ENCODE data around the gene ZMYM5. TPM values are rescaled to one million over a fixed set of nuclear protein-coding genes. Genes with fewer than 3 reads are reported as not detected.
"Not testable (repeated sequence)": the region's sequence is repeated elsewhere in the genome, so short reads cannot be mapped to it uniquely, and the experiment has no call there.

The ZMYM5 gene
- total and polyA plus RNA-seq, 5 donors: 6.7 to 12.7 (median 8.1) TPM

DNA sequence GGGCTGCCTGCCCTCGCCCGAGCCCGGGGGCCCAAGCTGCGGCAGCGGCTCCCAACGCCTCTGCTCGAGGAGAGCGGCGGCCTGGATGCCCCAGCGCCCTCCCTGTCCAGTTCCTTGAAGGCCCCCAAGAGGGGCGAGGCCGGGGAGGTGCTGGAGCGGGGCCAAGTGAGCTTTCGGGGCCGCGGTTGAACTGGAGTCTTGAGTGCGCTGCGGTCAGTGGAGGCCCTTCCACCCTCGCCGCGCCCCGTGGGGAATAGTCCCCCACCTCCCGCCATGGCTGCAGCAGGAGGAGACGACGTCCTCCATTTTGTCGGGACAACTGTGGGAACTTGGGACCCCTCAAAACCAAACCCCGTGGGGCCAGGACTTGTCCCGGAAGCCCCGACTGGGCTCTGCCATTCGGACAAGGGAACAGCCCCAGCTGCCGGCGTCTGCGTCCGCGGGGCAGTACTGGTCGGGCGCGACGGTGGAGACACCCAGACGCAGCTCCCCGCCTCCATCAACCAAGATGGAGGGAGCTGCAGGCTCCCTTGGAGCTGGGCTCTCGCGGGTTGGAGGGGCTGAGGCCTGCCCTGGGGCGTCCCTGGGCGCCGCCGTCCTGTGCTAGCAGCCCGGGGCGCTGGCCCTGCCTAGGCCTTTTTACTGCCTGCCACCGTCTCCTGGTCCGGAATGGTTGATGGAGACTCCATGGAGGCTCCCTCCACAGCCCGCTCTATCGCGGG, 736 bp upstream of the ZMYM5 start:
- Histone ChIP-seq H3K27ac (ENCODE audit: low read length) (peak overlapping the region; percentile 97), H3K9me3 (ENCODE audit: control insufficient read depth, low read length) (no peaks in the 10 kb centered on the region), H3K4me1 (ENCODE audit: control insufficient read depth, insufficient read depth, low read length) (peaks cover 2% of the 10 kb centered on the region), H3K27me3 (ENCODE audit: control insufficient read depth, insufficient read depth) (no peaks in the 10 kb centered on the region), H3K4me3 (ENCODE audit: low read length) (peak overlapping the region; percentile 60)
- peak; percentile 83 to 92 (median 92) for DNase-seq
- peak; percentile 51 to 68 for ATAC-seq
- 1% methylated on average over 54 of the region's 54 CpGs for WGBS
- intact Hi-C loops (cut with DNase I): loop anchor here in 1 of 4 donors (5.0 kb wide), 1 partner anchor 93 kb away; the partner anchor contains the start of gene ZMYM2

DNA sequence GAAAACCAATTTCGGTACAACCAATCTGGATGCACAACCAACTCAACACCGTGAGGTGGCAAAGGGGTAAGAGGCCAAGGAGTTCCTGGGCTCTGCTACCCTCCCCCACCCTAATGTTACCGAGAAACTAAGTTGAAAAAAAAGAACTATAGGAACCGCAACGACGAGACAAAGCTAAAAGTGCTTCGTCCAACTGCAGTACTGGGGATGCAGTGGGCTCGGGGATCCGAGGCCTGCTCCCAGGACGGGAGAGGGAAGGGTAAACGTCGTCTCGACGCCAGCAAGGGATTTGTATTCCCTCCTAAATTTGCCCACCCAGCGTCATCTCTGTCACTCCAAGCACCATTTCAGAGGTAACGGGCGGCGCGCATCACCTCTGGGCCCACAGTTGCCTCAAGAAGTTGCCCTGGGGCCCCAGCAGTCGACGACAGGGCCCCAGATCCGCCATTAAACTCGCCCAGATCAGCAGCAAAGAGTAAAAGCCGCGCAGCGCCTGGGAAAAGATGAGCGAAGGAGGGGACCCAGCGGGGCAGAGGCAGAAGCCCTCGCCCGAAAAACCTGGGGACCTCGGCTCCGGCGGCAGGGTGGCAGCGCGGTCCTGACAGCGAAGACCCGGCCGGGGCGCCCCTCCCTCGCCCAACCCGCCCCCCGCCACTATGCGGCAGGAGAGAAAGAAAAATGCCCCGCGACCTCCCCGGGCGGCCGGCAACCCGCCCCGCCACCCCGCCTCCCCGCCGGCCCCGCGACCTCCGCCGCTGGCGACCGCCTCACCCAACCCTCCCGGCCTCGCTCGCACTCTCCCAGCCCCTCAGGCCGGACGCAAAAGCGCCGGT, 752 bp downstream of the ZMYM5 start:
- intact Hi-C loops (cut with DNase I): loop anchor here in 1 of 4 donors (5.0 kb wide), 1 partner anchor 95 kb away; the partner anchor contains the start of gene ZMYM2
- no peaks in the 10 kb centered on the region for H3K27me3 ChIP-seq (ENCODE audit: control insufficient read depth, insufficient read depth)
- DNase-seq (peak in 2 of 3 donors; percentile 38 to 79), ATAC-seq (peak in 1 of 2 donors; percentile 20)
- peak overlapping the region; percentile 97 for H3K27ac ChIP-seq (ENCODE audit: low read length)
- under 1% methylated on average over 65 of the region's 66 CpGs for WGBS
- H3K4me3 ChIP-seq (ENCODE audit: low read length): peak overlapping the region; percentile 93
- H3K9me3 ChIP-seq (ENCODE audit: control insufficient read depth, low read length): no peaks in the 10 kb centered on the region
- peaks cover 2% of the 10 kb centered on the region for H3K4me1 ChIP-seq (ENCODE audit: control insufficient read depth, insufficient read depth, low read length)

DNA sequence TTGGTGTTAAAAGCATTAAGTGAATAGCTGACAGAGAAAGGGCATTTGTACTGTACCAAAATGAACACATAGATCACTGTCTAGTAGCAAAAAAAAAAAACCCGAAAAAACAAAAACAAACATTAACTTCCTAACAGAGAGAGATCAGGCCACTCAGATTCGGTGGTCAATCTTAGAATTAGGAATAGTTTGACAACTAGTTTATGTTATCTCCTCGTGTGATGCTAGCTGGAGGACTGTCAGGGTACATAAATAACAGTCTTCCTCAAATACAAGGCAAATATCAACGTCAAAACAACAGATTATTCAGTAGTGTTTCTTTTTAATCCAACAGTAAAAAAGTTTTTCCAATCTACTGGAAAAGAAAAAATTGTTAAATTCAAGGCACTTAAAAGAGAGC, 1.7 kb downstream of the ZMYM5 start:
- Histone ChIP-seq H3K4me3 (ENCODE audit: low read length) (peak overlapping the region; percentile 93), H3K9me3 (ENCODE audit: control insufficient read depth, low read length) (no peaks in the 10 kb centered on the region), H3K27me3 (ENCODE audit: control insufficient read depth, insufficient read depth) (no peaks in the 10 kb centered on the region), H3K4me1 (ENCODE audit: control insufficient read depth, insufficient read depth, low read length) (peaks cover 2% of the 10 kb centered on the region), H3K27ac (ENCODE audit: low read length) (no peak overlapping the region)
- ATAC-seq (no peak), DNase-seq (no peak)
- WGBS: 4% methylated on average over 4 of the region's 4 CpGs
- intact Hi-C loops (cut with DNase I): loop anchor here in 1 of 4 donors (5.0 kb wide), 1 partner anchor 96 kb away; the partner anchor contains the start of gene ZMYM2

DNA sequence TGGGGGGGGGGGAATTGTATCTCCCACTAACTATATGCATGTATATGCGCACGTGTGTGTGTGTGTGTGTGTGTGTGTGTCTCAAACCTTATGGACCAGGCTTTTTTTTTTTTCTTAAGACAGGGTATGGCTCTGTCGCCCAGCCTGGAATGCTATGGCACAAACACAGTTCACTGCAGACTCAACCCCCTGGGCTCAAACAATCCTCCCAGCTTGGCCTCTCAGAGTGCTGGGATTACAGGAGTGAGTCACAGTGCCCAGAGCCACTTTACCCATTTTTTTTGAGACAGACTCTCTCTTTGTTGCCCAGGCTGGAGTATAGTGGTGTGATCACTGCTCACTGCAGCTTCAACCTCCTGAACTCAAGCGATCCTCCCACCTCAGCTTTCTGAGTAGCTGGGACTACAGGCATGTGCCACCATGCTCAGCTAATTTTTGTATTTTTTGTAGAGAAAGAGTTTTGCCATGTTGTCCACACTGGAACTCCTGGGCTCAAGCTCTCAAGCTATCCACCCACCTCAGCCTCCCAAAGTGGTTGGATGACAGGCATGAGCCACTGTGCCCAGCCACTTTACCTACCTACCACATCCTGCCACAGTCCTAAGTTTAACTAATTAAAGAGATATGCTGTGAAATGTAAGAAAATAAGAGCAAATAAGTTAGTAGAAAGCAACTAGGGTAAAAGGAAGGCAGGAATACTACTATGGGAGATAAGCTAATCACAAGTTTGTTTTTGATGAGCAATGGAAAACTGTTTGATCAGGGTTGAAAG, 2.4 kb downstream of the ZMYM5 start:
- DNase-seq (no peak), ATAC-seq (no peak)
- H3K27me3 ChIP-seq (ENCODE audit: control insufficient read depth, insufficient read depth): no peaks in the 10 kb centered on the region
- H3K4me3 ChIP-seq (ENCODE audit: low read length): peak overlapping the region; percentile 93
- intact Hi-C loops (cut with DNase I): loop anchor here in 1 of 4 donors (5.0 kb wide), 1 partner anchor 96 kb away; the partner anchor contains the start of gene ZMYM2
- no peaks in the 10 kb centered on the region for H3K9me3 ChIP-seq (ENCODE audit: control insufficient read depth, low read length)
- 81% methylated on average over 4 of the region's 4 CpGs for WGBS
- no peak overlapping the region for H3K27ac ChIP-seq (ENCODE audit: low read length)
- peaks cover 2% of the 10 kb centered on the region for H3K4me1 ChIP-seq (ENCODE audit: control insufficient read depth, insufficient read depth, low read length)

DNA sequence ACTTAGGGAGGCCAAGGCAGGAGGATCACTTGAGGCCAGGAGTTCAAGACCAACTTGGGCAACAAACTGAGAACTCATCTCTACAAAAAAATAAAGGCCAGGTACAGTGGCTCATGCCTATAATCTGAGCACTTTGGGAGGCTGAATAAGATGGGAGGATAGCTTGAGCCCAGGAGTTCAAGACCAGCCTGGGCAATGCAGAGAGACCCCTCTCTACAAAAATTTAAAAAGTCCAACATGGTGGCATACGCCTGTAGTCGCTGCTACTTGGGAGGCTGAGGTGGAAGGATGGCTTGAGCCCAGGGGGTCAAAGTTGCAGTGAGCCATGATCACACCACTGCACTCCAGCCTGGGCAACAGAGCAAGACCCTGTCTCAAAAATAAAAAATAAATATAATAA, 5.8 kb downstream of the ZMYM5 start:
- H3K4me1 ChIP-seq (ENCODE audit: control insufficient read depth, insufficient read depth, low read length); H3K9me3 ChIP-seq (ENCODE audit: control insufficient read depth, low read length); H3K4me3 ChIP-seq (ENCODE audit: low read length); DNase-seq; H3K27ac ChIP-seq (ENCODE audit: low read length); ATAC-seq; H3K27me3 ChIP-seq (ENCODE audit: control insufficient read depth, insufficient read depth); intact Hi-C loops (cut with DNase I): not testable (repeated sequence)
- 98% methylated on average over 2 of the region's 2 CpGs for WGBS

DNA sequence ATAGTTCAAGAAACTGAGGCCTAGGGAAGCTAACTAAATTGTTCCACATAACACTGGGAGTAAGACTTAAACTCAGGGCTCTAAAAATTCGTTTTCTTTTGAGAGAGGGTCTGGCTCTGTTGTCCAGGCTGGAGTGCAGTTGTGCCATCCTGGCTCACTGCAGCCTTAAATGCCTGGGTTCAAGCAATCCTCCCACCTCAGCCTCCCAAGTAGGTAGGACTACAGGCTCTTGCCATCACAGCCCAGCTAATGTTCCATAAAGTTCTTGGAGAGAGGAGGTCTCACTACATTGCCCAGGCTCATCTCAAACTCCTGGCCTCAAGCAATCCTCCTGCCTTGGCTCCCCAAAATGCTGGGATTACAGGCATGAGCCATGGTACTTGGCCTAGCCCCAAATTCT, 10.7 kb downstream of the ZMYM5 start:
- 88% methylated on average over 1 of the region's 1 CpG for WGBS
- H3K27me3 ChIP-seq (ENCODE audit: control insufficient read depth, insufficient read depth): no peaks in the 10 kb centered on the region
- DNase-seq (no peak), ATAC-seq (no peak)
- intact Hi-C loops (cut with DNase I): no loop called here
- H3K4me3 ChIP-seq (ENCODE audit: low read length): no peak overlapping the region
- no peaks in the 10 kb centered on the region for H3K4me1 ChIP-seq (ENCODE audit: control insufficient read depth, insufficient read depth, low read length)
- no peak overlapping the region for H3K27ac ChIP-seq (ENCODE audit: low read length)
- no peaks in the 10 kb centered on the region for H3K9me3 ChIP-seq (ENCODE audit: control insufficient read depth, low read length)

DNA sequence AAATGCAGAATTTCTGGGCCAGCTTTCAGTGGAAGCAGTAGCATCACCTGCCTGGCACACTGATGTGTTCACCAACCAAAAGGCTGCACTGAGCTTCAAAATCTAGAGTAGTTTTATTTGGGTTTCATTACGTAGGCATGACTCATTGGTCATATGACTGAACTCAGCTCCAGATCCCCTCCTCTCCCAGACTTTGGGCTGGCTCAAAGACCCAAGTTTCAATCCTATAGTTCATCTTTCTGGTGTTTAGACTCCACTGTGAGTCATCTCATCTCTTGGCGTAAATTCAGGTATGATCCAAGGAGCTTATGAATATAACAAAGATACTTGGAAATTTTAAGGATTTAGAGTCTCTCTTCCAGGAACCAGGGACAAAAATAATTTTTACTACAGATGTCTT, 17.7 kb downstream of the ZMYM5 start:
- 43% methylated on average over 2 of the region's 2 CpGs for WGBS
- no peak for DNase-seq
- Histone ChIP-seq H3K27ac (ENCODE audit: low read length) (no peak overlapping the region), H3K4me1 (ENCODE audit: control insufficient read depth, insufficient read depth, low read length) (peaks cover 3% of the 10 kb centered on the region), H3K4me3 (ENCODE audit: low read length) (no peak overlapping the region), H3K27me3 (ENCODE audit: control insufficient read depth, insufficient read depth) (no peaks in the 10 kb centered on the region), H3K9me3 (ENCODE audit: control insufficient read depth, low read length) (no peaks in the 10 kb centered on the region)
- intact Hi-C loops (cut with DNase I): no loop called here
- ATAC-seq: peak; percentile 55 to 75

DNA sequence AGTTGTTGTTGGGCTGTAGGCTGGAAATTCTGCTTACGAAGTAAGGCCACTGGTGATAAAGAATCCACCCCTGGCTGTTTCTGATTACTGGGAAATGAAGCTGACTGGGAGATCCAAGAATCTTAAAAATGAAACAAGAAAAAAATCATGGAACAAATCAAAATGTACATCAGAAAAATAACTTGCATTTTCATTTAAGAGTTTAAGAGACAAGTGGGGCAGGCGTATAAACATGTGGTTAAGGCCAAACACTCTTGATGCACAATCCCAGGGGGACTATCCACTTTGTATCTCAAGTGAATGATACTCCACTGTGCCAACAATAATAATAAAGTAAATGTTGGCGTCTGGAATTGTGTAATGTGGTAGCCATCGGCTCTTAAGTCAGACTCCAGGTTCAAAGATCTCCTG, 24.6 kb downstream of the ZMYM5 start:
- H3K27me3 ChIP-seq (ENCODE audit: control insufficient read depth, insufficient read depth): no peaks in the 10 kb centered on the region
- WGBS: 45% methylated on average over 4 of the region's 4 CpGs
- ATAC-seq (peak; percentile 64 to 79), DNase-seq (no peak)
- intact Hi-C loops (cut with DNase I): no loop called here
- H3K4me3 ChIP-seq (ENCODE audit: low read length): no peak overlapping the region
- H3K4me1 ChIP-seq (ENCODE audit: control insufficient read depth, insufficient read depth, low read length): no peaks in the 10 kb centered on the region
- H3K27ac ChIP-seq (ENCODE audit: low read length): no peak overlapping the region
- H3K9me3 ChIP-seq (ENCODE audit: control insufficient read depth, low read length): no peaks in the 10 kb centered on the region

DNA sequence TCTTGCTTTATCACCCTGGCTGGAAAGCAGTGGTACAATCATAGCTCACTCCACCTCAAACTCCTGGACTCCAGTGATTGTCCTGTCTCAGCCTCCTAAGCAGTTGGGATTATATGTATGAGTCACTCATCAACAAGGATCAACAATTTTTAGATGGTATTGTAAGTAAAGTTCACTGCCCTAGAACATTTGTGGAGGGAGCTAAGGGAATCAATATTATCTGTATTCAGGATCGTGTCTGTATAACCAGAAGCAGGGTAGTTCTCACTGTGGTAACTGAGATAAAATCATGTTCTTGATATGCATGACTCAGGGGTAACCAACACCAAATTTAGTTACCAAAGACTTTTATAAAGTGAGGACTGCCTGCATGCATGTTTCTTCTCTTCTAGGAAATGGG, 27.0 kb downstream of the ZMYM5 start:
- DNase-seq: no peak
- no peak overlapping the region for H3K27ac ChIP-seq (ENCODE audit: low read length)
- intact Hi-C loops (cut with DNase I): no loop called here
- H3K27me3 ChIP-seq (ENCODE audit: control insufficient read depth, insufficient read depth): no peaks in the 10 kb centered on the region
- no peaks in the 10 kb centered on the region for H3K4me1 ChIP-seq (ENCODE audit: control insufficient read depth, insufficient read depth, low read length)
- no peak for ATAC-seq
- WGBS: 84% methylated on average over 1 of the region's 1 CpG
- no peaks in the 10 kb centered on the region for H3K9me3 ChIP-seq (ENCODE audit: control insufficient read depth, low read length)
- no peak overlapping the region for H3K4me3 ChIP-seq (ENCODE audit: low read length)

DNA sequence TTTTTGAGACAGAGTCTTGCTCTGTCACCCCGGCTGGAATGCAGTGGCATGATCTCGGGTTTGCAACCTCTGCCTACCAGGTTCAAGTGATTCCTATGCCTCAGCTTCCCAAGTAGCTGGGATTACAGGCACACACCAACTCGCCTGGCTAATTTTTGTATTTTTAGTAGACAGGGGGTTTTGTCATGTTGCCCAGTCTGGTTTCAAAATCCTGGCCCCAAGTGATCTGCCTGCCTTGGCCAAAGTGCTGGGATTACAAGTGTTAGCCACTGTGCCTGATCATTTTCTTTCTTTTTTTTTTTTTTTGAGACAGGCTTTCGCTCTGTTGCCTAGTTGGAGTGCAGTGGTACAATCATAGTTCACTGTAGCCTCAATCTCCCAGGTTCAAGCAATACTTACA, 28.7 kb downstream of the ZMYM5 start:
- ATAC-seq (peak in 1 of 2 donors; percentile 64), DNase-seq (peak in 2 of 3 donors; percentile 44 to 65)
- WGBS: 79% methylated on average over 4 of the region's 4 CpGs
- Histone ChIP-seq H3K9me3 (ENCODE audit: control insufficient read depth, low read length) (no peaks in the 10 kb centered on the region), H3K27me3 (ENCODE audit: control insufficient read depth, insufficient read depth) (no peaks in the 10 kb centered on the region), H3K4me1 (ENCODE audit: control insufficient read depth, insufficient read depth, low read length) (no peaks in the 10 kb centered on the region), H3K27ac (ENCODE audit: low read length) (no peak overlapping the region), H3K4me3 (ENCODE audit: low read length) (no peak overlapping the region)
- intact Hi-C loops (cut with DNase I): no loop called here
